GM21381 (cell line): Measurements from ENCODE around the gene CEP43.

Source experiments
- ATAC-seq: cut with Tn5 transposase; IDR thresholded peaks from one replicate; pipeline ENCODE4 v1.9.1; 2021; ENCODE audit warnings: mild to moderate bottlenecking, moderate library complexity; ENCODE audit not compliant: unreplicated experiment

Gene CEP43

GRCh38 chr6:166960609-166960978 is 38.6 kb upstream of the CEP43 start:
- no peak for ATAC-seq

- ATAC-seq, result no peak
These were observed 32.9 kb upstream of the CEP43 start for GRCh38 chr6:166966268-166966667.

GRCh38 chr6:166969390-166970002 is 29.7 kb upstream of the CEP43 start:
- no peak for ATAC-seq

- ATAC-seq, result no peak
These were observed 29.1 kb upstream of the CEP43 start for GRCh38 chr6:166970091-166970490.

GRCh38 chr6:166970776-166971175 is 28.4 kb upstream of the CEP43 start:
- ATAC-seq, result no peak

- ATAC-seq, result no peak
These were observed 27.9 kb upstream of the CEP43 start for GRCh38 chr6:166971271-166971670.

- no peak for ATAC-seq
These were observed 27.1 kb upstream of the CEP43 start for GRCh38 chr6:166972101-166972500.

- ATAC-seq, result no peak
These were observed 22.6 kb upstream of the CEP43 start for GRCh38 chr6:166976636-166977035.

GRCh38 chr6:166977621-166978525 is 21.3 kb upstream of the CEP43 start:
- no peak for ATAC-seq

GRCh38 chr6:166980738-166981137 is 18.5 kb upstream of the CEP43 start:
- ATAC-seq, result no peak

GRCh38 chr6:166987448-166987847 is 11.7 kb upstream of the CEP43 start:
- no peak for ATAC-seq

- ATAC-seq, result no peak
These were observed 11.3 kb upstream of the CEP43 start for GRCh38 chr6:166987930-166988329.

GRCh38 chr6:166988674-166989201 is 10.5 kb upstream of the CEP43 start:
- no peak for ATAC-seq

GRCh38 chr6:166989427-166990032 is 9.7 kb upstream of the CEP43 start:
- peak; percentile 87 for ATAC-seq

- ATAC-seq, result no peak
These were observed 2.8 kb upstream of the CEP43 start for GRCh38 chr6:166996406-166996805.

- no peak for ATAC-seq
These were observed 1.8 kb upstream of the CEP43 start for GRCh38 chr6:166997348-166997747.

GRCh38 chr6:166997768-166998255 is 1.4 kb upstream of the CEP43 start:
- peak; percentile 23 for ATAC-seq

GRCh38 chr6:166998256-166999144 is 697 bp upstream of the CEP43 start:
- peak; percentile 6 for ATAC-seq

GRCh38 chr6:166999884-167000253 is 672 bp downstream of the CEP43 start:
- ATAC-seq, result no peak

GRCh38 chr6:167000759-167001158 is 1.6 kb downstream of the CEP43 start:
- ATAC-seq, result no peak
